Spinal cord (tissue), 10 donors: ENCODE measurements around the gene CLEC16A. TPM values are rescaled to one million over a fixed set of nuclear protein-coding genes. Genes with fewer than 3 reads are reported as not detected.

ENCODE experiments used
- DNase-seq, 6 donors: peaks; one replicate each; pipeline versions ENCODE4 v3.0.0 to v3.0.0-alpha.2; 2013 to 2015; ENCODE audit warnings: low spot score in 6 of 6, low read depth in 4 of 6
- H3K27ac ChIP-seq: one replicate; pipeline ENCODE4 v1.5.1; 2013; ENCODE audit warnings: low read depth, low read length, control low read depth
- H3K27me3 ChIP-seq: one replicate; pipeline ENCODE4 v1.6.1; 2013; ENCODE audit warnings: low read length; ENCODE audit not compliant: control insufficient read depth, insufficient read depth
- H3K36me3 ChIP-seq: one replicate; pipeline ENCODE4 v1.6.1; 2013; ENCODE audit warnings: low read length; ENCODE audit not compliant: control insufficient read depth, insufficient read depth
- H3K4me1 ChIP-seq: one replicate; pipeline ENCODE4 v1.6.1; 2013; ENCODE audit warnings: low read length; ENCODE audit not compliant: control insufficient read depth, insufficient read depth
- H3K4me3 ChIP-seq: one replicate; pipeline ENCODE4 v1.5.1; 2013; ENCODE audit warnings: low read depth, low read length, control low read depth
- H3K9me3 ChIP-seq: one replicate; pipeline ENCODE4 v1.6.1; 2013; ENCODE audit warnings: low read length; ENCODE audit not compliant: control insufficient read depth, insufficient read depth
- WGBS: methylation state at CpG from one replicate; pipeline ENCODE4 v1.1.5; 2013; ENCODE audit warnings: missing lambda C conversion rate; ENCODE audit not compliant: insufficient coverage; 5-methylcytosine and 5-hydroxymethylcytosine counted together
- polyA plus RNA-seq, 2 donors: library from polyadenylated mRNA; unstranded; fragments of 120-200 nt; gene quantifications; one replicate each; pipeline ENCODE4 v1.2.1, GENCODE V29; 2013; ENCODE audit not compliant: insufficient read length in 2 of 2
- total RNA-seq, 2 donors: library from RNA; depleted of rRNA in 1 of 2; stranded (reverse); fragments of 120-200 nt in 1 of 2; fragments of >200 nt in 1 of 2; gene quantifications; one replicate each; pipeline versions ENCODE4 v1.2.3 to v1.2.4, GENCODE V29; 2013 to 2014
- donor health status: healthy.

Gene CLEC16A
- total and polyA plus RNA-seq, 4 donors: 19.5 to 38.4 (median 25.1) TPM

GRCh38 chr16:11090232-11090631, 145.9 kb downstream of the CLEC16A start:
- Histone ChIP-seq H3K27ac (no peak overlapping the region), H3K36me3 (peaks cover 42% of the 10 kb centered on the region), H3K27me3 (no peaks in the 10 kb centered on the region), H3K4me3 (no peak overlapping the region), H3K4me1 (peaks cover 22% of the 10 kb centered on the region), H3K9me3 (no peaks in the 10 kb centered on the region)
- no peak for DNase-seq
- 84% methylated on average over 4 of the region's 6 CpGs for WGBS

DNA sequence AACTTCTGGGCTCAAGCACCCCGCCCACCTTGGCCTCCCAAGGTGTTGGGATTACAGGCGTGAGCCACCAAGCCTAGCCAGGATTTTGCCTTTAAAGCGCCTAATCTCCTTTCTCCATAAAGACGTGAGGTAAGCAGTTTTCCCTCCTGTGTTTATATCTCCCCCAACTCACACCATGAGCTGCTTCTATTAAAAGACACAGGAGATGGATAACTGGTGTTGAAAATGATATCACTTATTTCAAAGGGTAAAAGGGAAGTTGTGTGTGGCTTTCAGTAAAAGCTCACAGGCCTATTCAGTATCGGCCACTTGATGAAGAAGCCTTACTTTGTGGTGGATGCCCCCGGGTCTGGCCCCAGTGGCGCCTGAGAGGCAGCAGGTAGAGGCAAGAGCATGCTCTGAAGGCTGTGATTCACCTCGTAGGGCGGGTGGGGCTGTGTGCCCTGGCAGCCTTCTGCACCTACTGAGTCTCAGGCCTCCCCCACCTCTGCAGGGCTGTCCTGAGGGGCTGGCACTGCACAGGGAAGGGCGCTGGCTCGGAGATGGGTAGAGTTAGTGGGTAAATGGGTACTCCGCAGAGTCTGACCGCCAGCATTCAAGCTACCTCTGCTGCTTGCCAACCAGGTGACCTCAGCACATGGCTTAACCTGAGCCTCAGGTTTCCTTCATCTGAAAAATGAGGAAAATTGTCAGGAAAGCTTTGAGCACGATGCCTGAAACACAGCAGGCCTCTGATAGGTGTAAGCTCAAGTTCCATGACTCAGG, 146.8 kb downstream of the CLEC16A start:
- H3K27ac ChIP-seq: no peak overlapping the region

DNA sequence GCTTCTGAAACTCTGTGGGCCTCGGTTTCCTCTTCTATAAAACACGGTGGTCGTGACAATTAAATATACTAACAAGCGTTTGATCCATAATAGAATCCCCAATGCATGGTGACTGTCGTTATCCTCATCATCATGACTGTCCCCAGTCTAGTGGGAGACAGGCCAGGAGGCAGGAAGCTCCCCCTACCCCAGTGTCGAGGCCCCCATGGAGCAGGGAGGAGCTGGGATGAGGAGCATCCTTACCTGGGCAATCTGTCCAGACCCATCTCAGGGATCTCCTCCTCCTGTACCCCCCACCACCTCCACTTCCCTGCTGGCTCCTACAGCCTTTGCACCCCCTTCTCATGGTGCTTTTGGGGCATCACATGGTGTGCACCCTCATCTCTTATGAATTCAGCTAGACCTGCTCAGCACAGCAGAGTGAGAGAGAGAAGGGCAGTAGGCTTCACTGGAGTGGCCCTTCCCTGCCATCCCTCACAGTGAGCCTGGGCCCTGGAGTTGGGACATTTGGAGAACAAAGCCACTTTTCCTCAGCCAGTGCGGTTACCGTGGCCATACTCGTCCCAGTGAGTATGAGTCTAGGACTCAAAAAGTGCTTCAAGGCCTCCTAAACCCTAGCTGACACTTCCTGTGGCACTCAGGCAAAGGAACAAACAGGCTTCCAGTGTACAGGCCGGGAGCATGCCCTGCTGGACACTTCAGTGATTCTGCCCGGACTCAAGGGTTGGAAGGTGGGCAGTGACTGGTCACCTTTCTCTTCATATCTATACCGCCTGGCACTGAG, 148.6 kb downstream of the CLEC16A start:
- 93% methylated on average over 12 of the region's 12 CpGs for WGBS
- DNase-seq: no peak
- H3K36me3 ChIP-seq: peaks cover 36% of the 10 kb centered on the region

More for the DNA sequence above, 146.8 kb downstream of the CLEC16A start:
- DNase-seq: no peak
- Histone ChIP-seq H3K9me3 (no peaks in the 10 kb centered on the region), H3K4me1 (peaks cover 16% of the 10 kb centered on the region), H3K36me3 (peaks cover 40% of the 10 kb centered on the region), H3K4me3 (no peak overlapping the region), H3K27me3 (no peaks in the 10 kb centered on the region)
- WGBS: 92% methylated on average over 12 of the region's 14 CpGs

DNA sequence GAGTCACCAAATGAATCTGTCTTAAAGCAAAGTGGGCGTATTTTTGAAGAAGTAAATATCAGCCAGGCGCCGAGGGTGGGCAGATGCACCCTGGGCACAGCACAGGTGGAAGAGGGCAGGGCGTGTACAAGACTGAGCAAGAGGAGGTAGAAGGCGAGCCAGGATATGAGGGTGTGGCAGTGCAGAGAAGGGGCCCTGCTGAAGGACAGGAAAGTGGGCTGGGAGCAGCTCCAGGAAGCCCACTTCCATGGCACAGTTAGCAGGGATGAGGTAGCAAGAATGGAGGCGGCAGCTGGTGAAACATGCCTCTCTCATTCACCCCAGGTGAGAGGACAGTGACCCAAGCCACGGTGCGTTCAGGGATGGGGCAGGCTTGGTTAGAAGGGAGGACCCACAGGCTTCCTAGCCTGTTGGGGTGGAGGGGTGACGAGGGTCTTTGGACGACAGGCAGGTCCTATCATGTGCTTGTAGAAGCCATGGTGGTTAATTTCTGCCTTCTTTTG, 149.3 kb downstream of the CLEC16A start:
- no peak overlapping the region for H3K27ac ChIP-seq
- no peak overlapping the region for H3K4me3 ChIP-seq
- H3K36me3 ChIP-seq: peaks cover 34% of the 10 kb centered on the region
- 90% methylated on average over 6 of the region's 10 CpGs for WGBS
- no peaks in the 10 kb centered on the region for H3K27me3 ChIP-seq
- H3K4me1 ChIP-seq: peaks cover 22% of the 10 kb centered on the region
- DNase-seq: no peak
- no peaks in the 10 kb centered on the region for H3K9me3 ChIP-seq

More for the DNA sequence above, 148.6 kb downstream of the CLEC16A start:
- Histone ChIP-seq H3K27ac (no peak overlapping the region), H3K4me3 (no peak overlapping the region), H3K27me3 (no peaks in the 10 kb centered on the region), H3K9me3 (no peaks in the 10 kb centered on the region), H3K4me1 (peaks cover 19% of the 10 kb centered on the region)

DNA sequence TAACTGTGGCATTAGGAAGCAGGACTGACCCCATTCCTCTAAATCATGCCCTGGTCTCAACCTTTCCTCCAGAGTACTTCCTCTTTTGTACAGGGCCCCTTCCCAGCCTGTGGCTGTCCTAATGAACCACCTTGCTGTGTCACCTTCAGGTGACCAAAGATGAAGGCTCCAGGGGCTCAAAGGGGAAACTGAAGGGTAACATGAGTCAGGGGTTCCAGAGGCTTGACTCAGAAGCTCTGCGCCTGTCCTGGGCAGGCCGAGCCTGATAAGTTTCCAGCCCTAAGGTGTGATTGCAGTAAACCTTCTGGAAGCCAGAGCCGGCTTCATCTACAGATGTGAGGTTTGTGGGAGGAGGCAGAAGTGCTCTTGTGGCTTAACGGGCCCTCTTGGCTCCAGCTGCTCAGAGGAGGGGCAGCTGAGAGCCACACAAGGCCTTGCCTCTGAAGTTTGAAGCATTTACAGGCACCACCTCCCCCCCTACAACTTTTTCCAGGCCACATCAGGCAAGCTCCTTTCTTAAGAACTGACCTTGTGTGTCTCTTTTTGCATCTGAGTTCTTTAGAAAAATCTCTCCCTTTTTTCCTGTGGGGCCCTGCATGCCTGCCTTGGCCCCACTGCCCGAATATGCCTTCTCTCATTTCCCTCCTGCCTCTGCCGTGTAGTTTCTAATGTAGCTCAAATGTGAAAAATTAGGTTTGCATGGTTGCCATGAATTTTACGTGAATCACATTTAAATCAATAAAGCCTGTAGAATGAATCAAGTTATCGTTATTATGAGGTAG, 149.9 kb downstream of the CLEC16A start:
- peaks cover 32% of the 10 kb centered on the region for H3K36me3 ChIP-seq
- H3K9me3 ChIP-seq: no peaks in the 10 kb centered on the region
- no peak overlapping the region for H3K4me3 ChIP-seq
- H3K4me1 ChIP-seq: peaks cover 28% of the 10 kb centered on the region
- no peak overlapping the region for H3K27ac ChIP-seq
- 59% methylated on average over 3 of the region's 8 CpGs for WGBS
- DNase-seq: no peak
- no peaks in the 10 kb centered on the region for H3K27me3 ChIP-seq

DNA sequence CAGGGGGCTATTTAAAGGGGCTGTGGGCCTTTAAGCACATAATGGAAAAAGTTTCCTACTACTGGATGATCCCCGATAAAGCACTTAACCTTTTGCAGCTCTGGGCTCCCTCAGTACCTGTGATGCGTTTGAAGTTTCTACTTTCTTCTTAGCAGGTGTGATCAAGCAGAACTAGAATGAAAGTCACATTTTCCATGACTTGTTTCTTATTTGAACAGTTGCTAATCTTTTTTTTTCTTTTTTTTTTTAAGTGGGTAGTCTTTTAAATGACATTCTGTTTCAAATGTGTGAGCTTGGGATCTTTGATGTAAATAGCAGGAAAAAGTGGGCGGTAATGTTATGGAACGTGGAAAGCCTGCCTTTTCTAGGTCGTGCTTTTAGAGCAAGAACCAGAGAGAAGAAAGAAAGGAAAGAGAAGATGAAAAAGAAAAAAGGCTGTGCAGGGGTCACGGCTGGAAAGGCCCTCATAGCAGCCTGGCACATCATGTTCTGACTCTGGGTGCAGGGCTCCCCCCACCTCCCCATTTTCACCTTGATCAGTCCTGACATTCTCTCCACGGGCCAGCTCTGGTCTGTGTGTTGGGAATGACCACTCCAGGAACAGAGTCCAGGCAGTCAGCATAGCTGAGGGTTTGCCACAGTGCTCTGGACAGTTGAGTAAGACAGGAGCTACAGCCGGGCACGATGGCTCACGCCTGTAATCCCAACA, 150.6 kb downstream of the CLEC16A start:
- WGBS: 71% methylated on average over 6 of the region's 10 CpGs
- Histone ChIP-seq H3K36me3 (peaks cover 32% of the 10 kb centered on the region), H3K4me1 (peaks cover 35% of the 10 kb centered on the region), H3K4me3 (no peak overlapping the region), H3K27ac (no peak overlapping the region), H3K9me3 (no peaks in the 10 kb centered on the region), H3K27me3 (no peaks in the 10 kb centered on the region)
- no peak for DNase-seq

DNA sequence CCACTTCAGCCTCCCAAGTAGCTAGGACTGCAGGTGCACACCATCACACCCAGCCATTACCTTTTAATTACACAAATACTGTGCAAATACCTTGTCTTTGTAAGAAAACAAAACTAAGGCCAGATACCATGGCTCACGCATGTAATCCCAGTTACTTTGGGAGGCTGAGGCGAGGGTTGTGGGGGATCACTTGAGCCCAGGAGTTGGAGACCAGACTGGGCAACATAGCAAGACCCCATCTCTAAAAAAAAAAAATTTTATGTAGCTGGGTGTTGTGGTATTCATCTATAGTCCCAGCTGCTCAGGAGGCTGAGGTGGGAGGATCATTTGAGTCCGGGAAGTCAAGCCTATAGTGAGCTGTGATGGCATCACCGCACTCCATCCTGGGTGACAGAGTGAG, 151.6 kb downstream of the CLEC16A start:
- WGBS: 100% methylated on average over 1 of the region's 4 CpGs
- H3K36me3 ChIP-seq: peaks cover 32% of the 10 kb centered on the region
- no peak for DNase-seq
- no peak overlapping the region for H3K4me3 ChIP-seq
- H3K27me3 ChIP-seq: no peaks in the 10 kb centered on the region
- peaks cover 38% of the 10 kb centered on the region for H3K4me1 ChIP-seq
- no peak overlapping the region for H3K27ac ChIP-seq
- no peaks in the 10 kb centered on the region for H3K9me3 ChIP-seq

DNA sequence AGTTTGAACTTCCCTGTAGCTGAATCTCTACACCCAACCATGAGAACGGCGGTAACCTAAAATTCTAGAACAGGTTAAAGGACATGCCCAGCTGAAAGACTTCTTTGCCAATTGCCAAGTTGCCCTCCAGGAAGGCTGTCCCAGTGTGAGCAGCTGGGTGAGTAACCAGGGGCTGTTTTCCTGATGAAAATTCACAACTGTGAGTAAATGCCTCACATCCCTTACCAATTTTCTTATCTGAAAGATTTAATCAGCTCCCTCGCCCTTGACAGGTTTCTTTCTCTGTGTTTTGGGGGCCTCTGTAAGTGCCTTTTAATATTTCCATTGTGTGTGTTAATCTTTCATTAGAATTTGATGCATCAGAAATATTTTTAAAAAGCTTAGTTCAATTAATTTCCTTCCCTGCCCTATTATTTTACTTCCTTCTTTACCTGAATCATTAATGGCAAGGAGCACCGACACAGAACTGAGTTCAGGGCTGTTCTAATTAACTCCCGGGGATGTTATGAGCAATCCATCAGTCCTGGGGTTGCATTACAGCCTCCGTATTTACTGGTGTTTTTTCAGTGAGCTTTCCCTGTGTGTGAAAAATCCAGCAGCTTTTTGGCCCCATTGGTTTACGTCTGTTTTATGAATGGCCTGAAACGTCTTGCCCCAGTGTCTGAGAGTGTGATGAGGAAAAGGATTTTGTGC, 152.9 kb downstream of the CLEC16A start:
- Histone ChIP-seq H3K9me3 (no peaks in the 10 kb centered on the region), H3K4me1 (peaks cover 41% of the 10 kb centered on the region), H3K36me3 (peaks cover 21% of the 10 kb centered on the region), H3K27me3 (no peaks in the 10 kb centered on the region), H3K4me3 (no peak overlapping the region), H3K27ac (no peak overlapping the region)
- 42% methylated on average over 5 of the region's 8 CpGs for WGBS
- peak in 1 of 6 donors; percentile 80 for DNase-seq
